Endothelial cell (in vitro differentiated cells): ENCODE measurements around the gene COMMD1. TPM values are rescaled to one million over a fixed set of nuclear protein-coding genes. Genes with fewer than 3 reads are reported as not detected.
"Not testable (repeated sequence)": the region's sequence is repeated elsewhere in the genome, so short reads cannot be mapped to it uniquely, and the experiment has no call there.

Experiments used
- DNase-seq: peaks from one replicate; pipeline ENCODE4 v3.0.0; 2021; ENCODE audit warnings: low spot score
- H3K27ac Mint-ChIP-seq: one replicate; pipeline ENCODE4 v1.8.0; 2021; ENCODE audit warnings: mixed read lengths, inconsistent platforms; ENCODE audit not compliant: unreplicated experiment
- H3K27me3 Mint-ChIP-seq: one replicate; pipeline ENCODE4 v1.8.0; 2021; ENCODE audit warnings: mild to moderate bottlenecking, moderate library complexity, mixed read lengths, inconsistent platforms; ENCODE audit not compliant: unreplicated experiment
- H3K36me3 Mint-ChIP-seq: one replicate; pipeline ENCODE4 v1.8.0; 2021; ENCODE audit warnings: mild to moderate bottlenecking, low read depth, mixed read lengths, inconsistent platforms; ENCODE audit not compliant: unreplicated experiment
- H3K4me1 Mint-ChIP-seq: one replicate; pipeline ENCODE4 v1.8.0; 2021; ENCODE audit warnings: mild to moderate bottlenecking, mixed read lengths, inconsistent platforms; ENCODE audit not compliant: unreplicated experiment
- H3K4me3 Mint-ChIP-seq: one replicate; pipeline ENCODE4 v1.8.0; 2021; ENCODE audit warnings: mild to moderate bottlenecking, mixed read lengths, inconsistent platforms; ENCODE audit not compliant: unreplicated experiment
- H3K9me3 Mint-ChIP-seq: one replicate; pipeline ENCODE4 v1.8.0; 2021; ENCODE audit warnings: mixed read lengths, inconsistent platforms; ENCODE audit not compliant: unreplicated experiment
- CTCF ChIP-seq: fragments of 200-600 bp; sonication (generic); IDR thresholded peaks from one replicate; pipeline ENCODE4 v1.5.0; 2021; ENCODE audit warnings: antibody characterized with exemption; ENCODE audit not compliant: unreplicated experiment
- total RNA-seq: library from RNA; stranded (reverse); fragmentation: NEBNext Ultra II Directional; extraction: Animal tissue kit (Norgen Biotek cat#: 25700); gene quantifications from one replicate; pipeline ENCODE4 v1.2.1, GENCODE V29; 2021; ENCODE audit not compliant: unreplicated experiment

The COMMD1 gene
- total RNA-seq, 1 donor from 2014 or later, result 39.4 TPM

GRCh38 chr2:61877571-61878245 is 27.8 kb upstream of the COMMD1 start:
- TF ChIP-seq CTCF, result no peak
- H3K27me3 Mint-ChIP-seq, result no peaks in the 10 kb centered on the region
- H3K4me1 Mint-ChIP-seq, result no peaks in the 10 kb centered on the region
- no peaks in the 10 kb centered on the region for H3K9me3 Mint-ChIP-seq
- H3K27ac Mint-ChIP-seq, result no peak overlapping the region
- H3K36me3 Mint-ChIP-seq, result peaks cover 24% of the 10 kb centered on the region
- DNase-seq, result no peak
- H3K4me3 Mint-ChIP-seq, result no peak overlapping the region

GRCh38 chr2:61878761-61879160 is 26.7 kb upstream of the COMMD1 start:
- no peak for TF ChIP-seq CTCF
- Mint-ChIP-seq H3K4me3 (no peak overlapping the region), H3K9me3 (no peaks in the 10 kb centered on the region), H3K27me3 (no peaks in the 10 kb centered on the region), H3K36me3 (peaks cover 35% of the 10 kb centered on the region), H3K4me1 (no peaks in the 10 kb centered on the region), H3K27ac (no peak overlapping the region)
- DNase-seq, result no peak

GRCh38 chr2:61879351-61879750 is 26.1 kb upstream of the COMMD1 start:
- H3K36me3 Mint-ChIP-seq, result peaks cover 31% of the 10 kb centered on the region
- DNase-seq, H3K27me3 Mint-ChIP-seq, H3K27ac Mint-ChIP-seq, H3K4me1 Mint-ChIP-seq, H3K9me3 Mint-ChIP-seq, H3K4me3 Mint-ChIP-seq: not testable (repeated sequence)

GRCh38 chr2:61882850-61883249 is 22.6 kb upstream of the COMMD1 start:
- Mint-ChIP-seq H3K4me3 (peak overlapping the region; percentile 47), H3K36me3 (peaks cover 27% of the 10 kb centered on the region), H3K9me3 (no peaks in the 10 kb centered on the region), H3K27me3 (peaks cover 4% of the 10 kb centered on the region), H3K27ac (no peak overlapping the region), H3K4me1 (peaks cover 20% of the 10 kb centered on the region)
- no peak for DNase-seq
- TF ChIP-seq CTCF, result no peak

GRCh38 chr2:61885896-61886603 is 19.4 kb upstream of the COMMD1 start:
- Mint-ChIP-seq H3K27me3 (peaks cover 6% of the 10 kb centered on the region), H3K4me1 (peaks cover 26% of the 10 kb centered on the region), H3K4me3 (peak overlapping the region; percentile 100), H3K36me3 (peaks cover 18% of the 10 kb centered on the region), H3K9me3 (no peaks in the 10 kb centered on the region), H3K27ac (peak overlapping the region; percentile 72)
- DNase-seq, result no peak
- no peak for TF ChIP-seq CTCF
